H1 (cell line): Measurements from ENCODE around the gene ENPP5.

Experiments
- CREB1 ChIP-seq: IDR thresholded peaks from 2 replicates; pipeline ENCODE4 v1.6.1; 2012; ENCODE audit warnings: inconsistent platforms
- GABPA ChIP-seq: IDR thresholded peaks from 2 replicates; pipeline ENCODE4 v1.6.1; 2011; ENCODE audit warnings: mild to moderate bottlenecking, low read length, moderate library complexity, borderline replicate concordance; ENCODE audit not compliant: insufficient read depth
- SP2 ChIP-seq: IDR thresholded peaks from 2 replicates; pipeline ENCODE4 v1.6.1; 2012; ENCODE audit warnings: mild to moderate bottlenecking, low read length, inconsistent platforms
- TBP ChIP-seq: IDR thresholded peaks from 2 replicates; pipeline ENCODE4 v1.6.1; 2011; ENCODE audit warnings: low read depth, low read length, improper control_type of control experiment
- TCF12 ChIP-seq: IDR thresholded peaks from 2 replicates; pipeline ENCODE4 v1.6.1; 2011; ENCODE audit warnings: low read depth, mild to moderate bottlenecking, low read length
- ZNF274 ChIP-seq: IDR thresholded peaks from 2 replicates; pipeline ENCODE4 v1.7.0; 2012; ENCODE audit warnings: low read length, borderline replicate concordance; ENCODE audit errors: extremely low read depth
- TF ChIP-seq, protein P1 (sequence below), 3 experiments: IDR thresholded peaks; 1 replicate in 2 of 3; 2 replicates in 1 of 3; pipeline versions ENCODE4 v1.5.1 to v1.6.1; 2011; ENCODE audit warnings: low read length in 3 of 3, mild to moderate bottlenecking in 3 of 3, inconsistent platforms in 2 of 3, low read depth in 1 of 3, moderate library complexity in 1 of 3; ENCODE audit not compliant: insufficient read depth in 1 of 3; ENCODE audit errors: control extremely low read depth in 1 of 3

DNA sequence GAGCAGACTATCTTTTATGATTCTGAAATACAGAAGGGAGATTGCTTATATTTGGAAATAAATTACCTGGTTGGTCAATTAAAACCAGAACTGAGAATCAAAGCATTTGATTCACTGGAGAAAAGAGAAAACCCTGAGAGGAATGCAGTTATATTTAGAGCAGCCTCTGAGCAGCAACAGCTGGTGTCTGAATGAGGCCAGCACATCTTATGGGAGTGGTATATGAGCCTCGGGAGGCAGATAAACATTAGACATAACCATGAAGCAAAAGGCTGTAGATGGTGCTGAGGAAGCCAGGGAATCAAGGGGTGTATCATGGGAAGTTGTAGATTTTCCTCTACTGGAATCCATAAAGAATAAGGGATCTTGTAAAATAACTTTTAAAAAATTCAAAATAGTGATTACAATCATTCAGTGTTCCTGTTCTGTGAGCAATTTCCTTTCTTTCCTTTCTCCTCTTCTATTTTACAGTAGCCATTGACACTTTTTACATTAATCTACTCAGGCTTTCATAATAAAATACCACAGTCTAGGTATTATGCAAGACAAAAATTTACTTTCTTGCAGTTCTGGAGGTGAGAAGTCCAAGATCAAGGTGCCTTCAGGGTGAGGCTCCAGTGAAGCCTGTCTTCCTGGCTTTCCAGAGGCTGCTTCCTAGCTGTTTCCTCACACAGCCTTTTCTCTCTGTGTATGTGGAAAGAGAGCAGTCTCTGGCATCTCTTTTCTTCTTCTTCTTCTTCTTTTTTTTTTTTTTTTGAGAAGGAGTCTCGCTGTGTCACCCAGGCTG is 32.8 kb upstream of the ENPP5 start:
- TF ChIP-seq CREB1 (no peak), GABPA (no peak), SP2 (no peak), TCF12 (no peak), TBP (no peak), ZNF274 (no peak)
- TF ChIP-seq, protein P1, sequence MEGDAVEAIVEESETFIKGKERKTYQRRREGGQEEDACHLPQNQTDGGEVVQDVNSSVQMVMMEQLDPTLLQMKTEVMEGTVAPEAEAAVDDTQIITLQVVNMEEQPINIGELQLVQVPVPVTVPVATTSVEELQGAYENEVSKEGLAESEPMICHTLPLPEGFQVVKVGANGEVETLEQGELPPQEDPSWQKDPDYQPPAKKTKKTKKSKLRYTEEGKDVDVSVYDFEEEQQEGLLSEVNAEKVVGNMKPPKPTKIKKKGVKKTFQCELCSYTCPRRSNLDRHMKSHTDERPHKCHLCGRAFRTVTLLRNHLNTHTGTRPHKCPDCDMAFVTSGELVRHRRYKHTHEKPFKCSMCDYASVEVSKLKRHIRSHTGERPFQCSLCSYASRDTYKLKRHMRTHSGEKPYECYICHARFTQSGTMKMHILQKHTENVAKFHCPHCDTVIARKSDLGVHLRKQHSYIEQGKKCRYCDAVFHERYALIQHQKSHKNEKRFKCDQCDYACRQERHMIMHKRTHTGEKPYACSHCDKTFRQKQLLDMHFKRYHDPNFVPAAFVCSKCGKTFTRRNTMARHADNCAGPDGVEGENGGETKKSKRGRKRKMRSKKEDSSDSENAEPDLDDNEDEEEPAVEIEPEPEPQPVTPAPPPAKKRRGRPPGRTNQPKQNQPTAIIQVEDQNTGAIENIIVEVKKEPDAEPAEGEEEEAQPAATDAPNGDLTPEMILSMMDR (IDR thresholded peaks at IDR 0.05; ENCODE audit: control extremely low read depth in 1 of 3, insufficient read depth in 1 of 3, low read depth in 1 of 3, low read length in 3 of 3): no peak
